Smooth muscle cell (in vitro differentiated cells): ENCODE measurements around the gene MIER2. TPM values are rescaled to one million over a fixed set of nuclear protein-coding genes. Genes with fewer than 3 reads are reported as not detected.
"Not testable (repeated sequence)": the region's sequence is repeated elsewhere in the genome, so short reads cannot be mapped to it uniquely, and the experiment has no call there.

Experiments used
- DNase-seq: peaks from one replicate; lab custom pipeline; 2025; ENCODE audit not compliant: unreplicated experiment; lab: John Stamatoyannopoulos, UW
- H2AFZ ChIP-seq: fragments of 200-600 bp; sonication (generic); 2 replicates; pipeline ENCODE4 v1.6.0; 2016; ENCODE audit warnings: antibody characterized with exemption, low read depth, mild to moderate bottlenecking
- H3F3A ChIP-seq: fragments of 200-600 bp; sonication (generic); 2 replicates; pipeline ENCODE4 v1.6.0; 2017; ENCODE audit warnings: antibody characterized with exemption, low read depth
- H3K27ac ChIP-seq: fragments of 200-600 bp; sonication (generic); 2 replicates; pipeline ENCODE4 v1.5.1; 2016; ENCODE audit warnings: low read depth, mild to moderate bottlenecking
- H3K27me3 ChIP-seq: fragments of 200-600 bp; sonication (generic); 2 replicates; pipeline ENCODE4 v1.6.1; 2016; ENCODE audit warnings: low read depth, mild to moderate bottlenecking
- H3K36me3 ChIP-seq: fragments of 200-600 bp; sonication (generic); 2 replicates; pipeline ENCODE4 v1.5.1; 2016; ENCODE audit warnings: low read depth
- H3K4me1 ChIP-seq: fragments of 200-600 bp; sonication (generic); 2 replicates; pipeline ENCODE4 v1.5.1; 2016; ENCODE audit warnings: low read depth
- H3K4me2 ChIP-seq: fragments of 200-600 bp; sonication (generic); 2 replicates; pipeline ENCODE4 v1.6.0; 2016; ENCODE audit warnings: mild to moderate bottlenecking
- H3K4me3 ChIP-seq: fragments of 200-600 bp; sonication (generic); 2 replicates; pipeline ENCODE4 v1.5.1; 2016; ENCODE audit warnings: mild to moderate bottlenecking
- H3K79me2 ChIP-seq: fragments of 200-600 bp; sonication (generic); 2 replicates; pipeline ENCODE4 v1.6.0; 2016; ENCODE audit warnings: low read depth, mild to moderate bottlenecking
- H3K9ac ChIP-seq: fragments of 200-600 bp; sonication (generic); 2 replicates; pipeline ENCODE4 v1.6.0; 2016; ENCODE audit warnings: low read depth
- H3K9me3 ChIP-seq: fragments of 200-600 bp; sonication (generic); replicated peaks from 2 replicates; pipeline ENCODE4 v1.5.1; 2016; ENCODE audit warnings: low read depth
- H4K20me1 ChIP-seq: fragments of 200-600 bp; sonication (generic); 2 replicates; pipeline ENCODE4 v1.6.0; 2016; ENCODE audit warnings: low read depth
- CTCF ChIP-seq: fragments of 200-600 bp; sonication (generic); IDR thresholded peaks from 2 replicates; pipeline ENCODE4 v1.5.1; 2017; ENCODE audit warnings: borderline replicate concordance, mild to moderate bottlenecking, antibody characterized with exemption; ENCODE audit not compliant: insufficient read depth, poor library complexity, severe bottlenecking
- WGBS: methylation state at CpG from one replicate; pipeline ENCODE4 v1.1.7; 2016; ENCODE audit warnings: low lambda C conversion rate; 5-methylcytosine and 5-hydroxymethylcytosine counted together
- polyA plus RNA-seq: library from polyadenylated mRNA; unstranded; fragments of >200 nt; fragmentation: Nextera tagmentation; extraction: Ambion mirVana; gene quantifications from 2 replicates; pipeline ENCODE4 v1.2.1, GENCODE V29; 2016
- total RNA-seq: library from RNA; depleted of rRNA; stranded (reverse); fragments of >200 nt; gene quantifications from 2 replicates; pipeline ENCODE4 v1.2.3, GENCODE V29; 2014

MIER2 gene
- total RNA-seq (12.7 and 16.3 TPM in 2 replicates), polyA plus RNA-seq (79.5 and 79.7 TPM in 2 replicates)

- no peaks in the 10 kb centered on the region for H3F3A ChIP-seq
- H3K36me3 ChIP-seq: no peaks in the 10 kb centered on the region
- H3K4me1 ChIP-seq: peaks cover 20% of the 10 kb centered on the region
- DNase-seq: peak; percentile 72
- H3K4me2 ChIP-seq: peak within 1 kb of the TSS; percentile 91
- H3K79me2 ChIP-seq: peaks cover 45% of the 10 kb centered on the region
- H3K9me3 ChIP-seq: no peaks in the 10 kb centered on the region
- H4K20me1 ChIP-seq: peaks cover 36% of the 10 kb centered on the region
- no peaks in the 10 kb centered on the region for H3K27me3 ChIP-seq
- H2AFZ ChIP-seq: peak within 1 kb of the TSS; percentile 68
- peak within 1 kb of the TSS; percentile 75 for H3K27ac ChIP-seq
- peak within 1 kb of the TSS; percentile 97 for H3K4me3 ChIP-seq
- 44% methylated on average over 21 of the region's 77 CpGs for WGBS
- peak within 1 kb of the TSS; percentile 88 for H3K9ac ChIP-seq
- TF ChIP-seq CTCF: no peak
Observed at GRCh38 chr19:344625-345319, at the start of gene MIER2. Gene MIER2, minus strand, starts transcription at chr19:344796. Its CDS starts 14 bp downstream, at chr19:344782.

GRCh38 chr19:393560-393959 lies 49.0 kb upstream of the MIER2 start:
- not testable (repeated sequence) for H3K36me3 ChIP-seq, H4K20me1 ChIP-seq, H3K27me3 ChIP-seq, H3K79me2 ChIP-seq, H3F3A ChIP-seq, H3K27ac ChIP-seq, H3K9me3 ChIP-seq, H2AFZ ChIP-seq, H3K4me2 ChIP-seq, H3K9ac ChIP-seq, H3K4me3 ChIP-seq, H3K4me1 ChIP-seq, DNase-seq

GRCh38 chr19:392375-392970 lies 47.9 kb upstream of the MIER2 start:
- Histone ChIP-seq H3K4me3 (no peak overlapping the region), H3K27ac (no peak overlapping the region), H3F3A (no peaks in the 10 kb centered on the region), H3K79me2 (no peaks in the 10 kb centered on the region), H3K4me2 (no peak overlapping the region), H3K9me3 (no peaks in the 10 kb centered on the region), H3K36me3 (no peaks in the 10 kb centered on the region), H3K4me1 (no peaks in the 10 kb centered on the region), H3K27me3 (no peaks in the 10 kb centered on the region), H2AFZ (no peak overlapping the region), H3K9ac (no peak overlapping the region), H4K20me1 (no peaks in the 10 kb centered on the region)
- WGBS: 78% methylated on average over 17 of the region's 17 CpGs
- DNase-seq: no peak
- no peak for TF ChIP-seq CTCF

GRCh38 chr19:391726-392374 lies 47.3 kb upstream of the MIER2 start:
- 94% methylated on average over 29 of the region's 30 CpGs for WGBS

More at GRCh38 chr19:391726-392374, 47.3 kb upstream of the MIER2 start:
- Histone ChIP-seq H3K9ac (no peak overlapping the region), H3K27me3 (no peaks in the 10 kb centered on the region), H2AFZ (no peak overlapping the region), H3K4me3 (no peak overlapping the region), H3K4me1 (no peaks in the 10 kb centered on the region), H3F3A (no peaks in the 10 kb centered on the region), H4K20me1 (no peaks in the 10 kb centered on the region), H3K9me3 (no peaks in the 10 kb centered on the region), H3K79me2 (no peaks in the 10 kb centered on the region), H3K36me3 (no peaks in the 10 kb centered on the region), H3K27ac (no peak overlapping the region), H3K4me2 (no peak overlapping the region)
- no peak for TF ChIP-seq CTCF
- no peak for DNase-seq
